ENCODE measurements around the gene DLGAP1. TPM values are rescaled to one million over a fixed set of nuclear protein-coding genes. Genes with fewer than 3 reads are reported as not detected.
A peak's percentile ranks its signal among the peaks of the same experiment; 100 is the strongest.

Gene DLGAP1
- total RNA-seq, 1 donor from 2014 or later = 7.2 TPM

- no peak for DNase-seq (ENCODE audit: low read depth)
These were observed 796.6 kb downstream of the DLGAP1 start for GRCh38 chr18:3658529-3658928.

- no peak for DNase-seq (ENCODE audit: low read depth)
These were observed 799.7 kb downstream of the DLGAP1 start for GRCh38 chr18:3655254-3656050.

- no peak for DNase-seq (ENCODE audit: low read depth)
These were observed 800.5 kb downstream of the DLGAP1 start for GRCh38 chr18:3654442-3655253.

GRCh38 chr18:3653851-3654441, 801.2 kb downstream of the DLGAP1 start:
- no peak for DNase-seq (ENCODE audit: low read depth)

GRCh38 chr18:3653263-3653850, 801.8 kb downstream of the DLGAP1 start:
- DNase-seq (ENCODE audit: low read depth) = no peak

- DNase-seq (ENCODE audit: low read depth) = peak; percentile 84
These were observed 802.5 kb downstream of the DLGAP1 start for GRCh38 chr18:3652380-3653262.

- no peak for DNase-seq (ENCODE audit: low read depth)
These were observed 803.8 kb downstream of the DLGAP1 start for GRCh38 chr18:3651266-3651665.

- DNase-seq (ENCODE audit: low read depth) = peak; percentile 77
These were observed 804.5 kb downstream of the DLGAP1 start for GRCh38 chr18:3650521-3651042.

GRCh38 chr18:3649633-3650426, 805.3 kb downstream of the DLGAP1 start:
- peak; percentile 73 for DNase-seq (ENCODE audit: low read depth)

GRCh38 chr18:3649135-3649632, 805.9 kb downstream of the DLGAP1 start:
- DNase-seq (ENCODE audit: low read depth) = no peak

GRCh38 chr18:3648641-3649040, 806.5 kb downstream of the DLGAP1 start:
- no peak for DNase-seq (ENCODE audit: low read depth)

- no peak for DNase-seq (ENCODE audit: low read depth)
These were observed 806.9 kb downstream of the DLGAP1 start for GRCh38 chr18:3648200-3648599.

GRCh38 chr18:3647636-3648035, 807.5 kb downstream of the DLGAP1 start:
- DNase-seq (ENCODE audit: low read depth) = no peak

- DNase-seq (ENCODE audit: low read depth) = no peak
These were observed 809.5 kb downstream of the DLGAP1 start for GRCh38 chr18:3645384-3646156.

GRCh38 chr18:3634250-3634939, 820.7 kb downstream of the DLGAP1 start:
- no peak for DNase-seq (ENCODE audit: low read depth)

- no peak for DNase-seq (ENCODE audit: low read depth)
These were observed 823.2 kb downstream of the DLGAP1 start for GRCh38 chr18:3631887-3632286.

- DNase-seq (ENCODE audit: low read depth) = peak; percentile 10
These were observed 828.1 kb downstream of the DLGAP1 start for GRCh38 chr18:3626929-3627458.

- peak; percentile 16 for DNase-seq (ENCODE audit: low read depth)
These were observed 829.4 kb downstream of the DLGAP1 start for GRCh38 chr18:3625742-3626091.

Measured in renal cortical epithelial cell (primary cell).